Loucy (cell line): ENCODE results near the gene TTLL3.
"Not testable (repeated sequence)": the region's sequence is repeated elsewhere in the genome, so short reads cannot be mapped to it uniquely, and the experiment has no call there.

Experiments
- H2AFZ ChIP-seq: fragments of 200-600 bp; sonication (generic); 2 replicates; pipeline ENCODE4 v1.6.0; 2016; ENCODE audit warnings: antibody characterized with exemption, mild to moderate bottlenecking, low read length, moderate library complexity
- H3F3A ChIP-seq: fragments of 200-600 bp; 2 replicates; pipeline ENCODE4 v1.6.0; 2016; ENCODE audit warnings: antibody characterized with exemption, low read depth, mild to moderate bottlenecking
- H3K27me3 ChIP-seq: fragments of 200-600 bp; sonication (generic); 2 replicates; pipeline ENCODE4 v1.6.1; 2014; ENCODE audit warnings: low read length, mild to moderate bottlenecking; ENCODE audit not compliant: insufficient read depth, poor library complexity, severe bottlenecking
- H3K36me3 ChIP-seq: fragments of 200-600 bp; sonication (generic); 2 replicates; pipeline ENCODE4 v1.6.1; 2016; ENCODE audit warnings: low read length; ENCODE audit not compliant: insufficient read depth
- H3K4me1 ChIP-seq: fragments of 200-600 bp; sonication (generic); 2 replicates; pipeline ENCODE4 v1.5.1; 2014; ENCODE audit warnings: low read length, mild to moderate bottlenecking; ENCODE audit not compliant: insufficient read depth, poor library complexity, severe bottlenecking
- H3K4me2 ChIP-seq: fragments of 200-600 bp; sonication (generic); 2 replicates; pipeline ENCODE4 v1.6.0; 2014; ENCODE audit warnings: antibody characterized with exemption, low read length, low read depth, mild to moderate bottlenecking; ENCODE audit not compliant: poor library complexity, severe bottlenecking
- H3K4me3 ChIP-seq: fragments of 200-600 bp; sonication (generic); 2 replicates; pipeline ENCODE4 v1.5.1; 2014; ENCODE audit warnings: low read length, mild to moderate bottlenecking, mixed read lengths; ENCODE audit not compliant: poor library complexity, severe bottlenecking
- H3K79me2 ChIP-seq: fragments of 200-600 bp; sonication (generic); 2 replicates; pipeline ENCODE4 v1.6.1; 2014; ENCODE audit warnings: low read length; ENCODE audit not compliant: insufficient read depth
- H3K9ac ChIP-seq: fragments of 200-600 bp; sonication (generic); 2 replicates; pipeline ENCODE4 v1.6.0; 2014; ENCODE audit warnings: mild to moderate bottlenecking, low read depth, low read length, moderate library complexity; ENCODE audit not compliant: poor library complexity, severe bottlenecking
- H3K9me2 ChIP-seq: fragments of 200-600 bp; sonication (generic); replicated peaks from 2 replicates; pipeline ENCODE4 v1.6.1; 2016; ENCODE audit warnings: low read depth, low read length, mixed read lengths
- H3K9me3 ChIP-seq: fragments of 200-600 bp; sonication (generic); 2 replicates; pipeline ENCODE4 v1.6.1; 2014; ENCODE audit warnings: mild to moderate bottlenecking, antibody characterized with exemption, low read length, low read depth; ENCODE audit not compliant: insufficient read depth
- H4K20me1 ChIP-seq: fragments of 200-600 bp; sonication (generic); 2 replicates; pipeline ENCODE4 v1.6.0; 2014; ENCODE audit warnings: antibody characterized with exemption, low read length, mild to moderate bottlenecking; ENCODE audit not compliant: insufficient read depth, poor library complexity, severe bottlenecking
- CTCF ChIP-seq: fragments of 200-600 bp; sonication (generic); conservative IDR thresholded peaks from 2 replicates; pipeline ENCODE4 v1.5.1; 2014; ENCODE audit warnings: mild to moderate bottlenecking, antibody characterized with exemption, low read length
- EZH2phosphoT487 ChIP-seq: fragments of 200-600 bp; IDR thresholded peaks from 2 replicates; pipeline ENCODE4 v1.6.1; 2018; ENCODE audit warnings: antibody characterized with exemption, mild to moderate bottlenecking, moderate library complexity, borderline replicate concordance

TTLL3 gene

GRCh38 chr3:9770276-9770812 is 39.7 kb upstream of the TTLL3 start:
- H3F3A ChIP-seq = no peaks in the 10 kb centered on the region
- H3K4me3 ChIP-seq = no peak overlapping the region
- H3K9me3 ChIP-seq = no peaks in the 10 kb centered on the region
- peaks cover 10% of the 10 kb centered on the region for H3K4me1 ChIP-seq
- H3K79me2 ChIP-seq = no peaks in the 10 kb centered on the region
- TF ChIP-seq CTCF = no peak
- no peak for TF ChIP-seq EZH2phosphoT487
- no peaks in the 10 kb centered on the region for H3K27me3 ChIP-seq
- no peak overlapping the region for H2AFZ ChIP-seq
- no peaks in the 10 kb centered on the region for H4K20me1 ChIP-seq
- H3K9ac ChIP-seq = no peak overlapping the region
- no peaks in the 10 kb centered on the region for H3K36me3 ChIP-seq
- no peaks in the 10 kb centered on the region for H3K9me2 ChIP-seq
- H3K4me2 ChIP-seq = no peak overlapping the region

- not testable (repeated sequence) for H4K20me1 ChIP-seq, H3K9ac ChIP-seq, H3K4me3 ChIP-seq, H3K9me3 ChIP-seq, H3K36me3 ChIP-seq, H2AFZ ChIP-seq, H3K4me1 ChIP-seq, H3F3A ChIP-seq, H3K4me2 ChIP-seq, H3K9me2 ChIP-seq, H3K27me3 ChIP-seq, H3K79me2 ChIP-seq
Observed at GRCh38 chr3:9771007-9771406, 39.1 kb upstream of the TTLL3 start.

DNA sequence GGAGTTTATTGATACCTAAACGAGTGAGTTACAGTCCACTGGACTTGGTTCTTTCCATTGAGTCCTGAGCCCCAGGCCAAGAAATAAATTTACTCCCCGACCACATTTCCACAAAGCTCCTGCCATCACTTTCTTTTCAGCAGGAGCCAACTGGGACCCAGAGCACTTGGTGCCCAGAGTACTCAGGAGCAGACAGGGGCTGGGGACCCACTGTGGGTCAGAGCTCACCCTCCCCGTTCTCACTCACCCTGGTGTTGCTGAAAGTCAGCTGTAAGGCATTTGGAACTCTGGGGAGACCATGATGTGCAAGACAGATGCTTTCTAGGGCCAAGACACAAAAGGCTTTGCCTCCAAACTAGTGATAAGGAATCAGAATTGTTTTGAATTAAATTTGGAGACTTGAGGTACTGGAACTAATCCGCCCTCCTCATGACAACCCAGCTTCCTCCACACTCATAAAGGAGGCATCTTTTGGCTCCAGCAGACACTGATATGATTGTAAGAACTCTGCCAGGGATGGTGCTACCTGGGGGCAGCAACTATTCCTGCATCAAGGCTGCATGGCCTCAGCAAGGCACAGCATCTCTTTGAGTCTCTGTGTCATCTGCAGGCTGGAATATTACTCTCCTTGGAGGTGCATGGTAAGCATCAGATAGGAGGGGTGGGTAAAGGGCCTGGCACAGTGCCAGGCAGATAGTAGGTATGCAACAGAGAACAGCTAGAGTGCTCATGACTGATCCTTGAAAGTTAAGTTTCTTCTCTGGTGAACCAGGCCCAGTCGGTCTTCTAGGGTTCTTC is 33.0 kb upstream of the TTLL3 start:
- no peaks in the 10 kb centered on the region for H3K9me3 ChIP-seq
- peaks cover 2% of the 10 kb centered on the region; the same call in 1 of the 2 replicates for H3K79me2 ChIP-seq
- H3K9ac ChIP-seq = no peak overlapping the region
- no peak overlapping the region for H2AFZ ChIP-seq
- H4K20me1 ChIP-seq = no peaks in the 10 kb centered on the region
- no peak overlapping the region for H3K4me3 ChIP-seq
- TF ChIP-seq CTCF (no peak), EZH2phosphoT487 (no peak)
- H3K36me3 ChIP-seq = no peaks in the 10 kb centered on the region
- peaks cover 53% of the 10 kb centered on the region for H3K4me1 ChIP-seq
- no peaks in the 10 kb centered on the region for H3K27me3 ChIP-seq
- H3F3A ChIP-seq = peaks cover 13% of the 10 kb centered on the region
- no peak overlapping the region for H3K4me2 ChIP-seq
- no peaks in the 10 kb centered on the region for H3K9me2 ChIP-seq

DNA sequence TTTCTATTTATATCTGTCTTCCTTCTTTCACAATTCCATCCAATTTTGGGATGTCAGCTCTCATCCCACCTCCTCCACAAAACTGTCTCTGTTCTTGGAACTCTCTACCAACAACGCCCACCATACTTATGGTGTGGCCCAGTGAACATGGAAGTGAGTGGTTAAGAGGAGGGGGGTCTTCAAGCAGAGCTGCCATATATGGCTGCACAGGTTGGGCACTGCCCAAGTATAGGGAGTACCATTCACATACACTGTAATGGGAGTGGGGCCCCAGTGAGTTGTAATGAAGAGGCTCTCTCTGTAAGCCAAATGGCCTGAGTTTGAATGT is 32.4 kb upstream of the TTLL3 start:
- Histone ChIP-seq H3K36me3 (no peaks in the 10 kb centered on the region), H3K9me2 (no peaks in the 10 kb centered on the region), H2AFZ (no peak overlapping the region), H4K20me1 (no peaks in the 10 kb centered on the region), H3K9ac (no peak overlapping the region), H3K27me3 (no peaks in the 10 kb centered on the region), H3K9me3 (no peaks in the 10 kb centered on the region), H3K4me1 (peaks cover 59% of the 10 kb centered on the region), H3K79me2 (peaks cover 4% of the 10 kb centered on the region; the same call in 1 of the 2 replicates), H3F3A (peaks cover 13% of the 10 kb centered on the region), H3K4me2 (peak overlapping the region; percentile 92), H3K4me3 (no peak overlapping the region)
- TF ChIP-seq CTCF = no peak
- no peak for TF ChIP-seq EZH2phosphoT487
